NCI-H2196 (cell line): ENCODE results near the gene LPAR3.

Experiments used
- DNase-seq: peaks from one replicate; lab custom pipeline; 2025; ENCODE audit not compliant: unreplicated experiment; lab: John Stamatoyannopoulos, UW

Gene LPAR3

DNA sequence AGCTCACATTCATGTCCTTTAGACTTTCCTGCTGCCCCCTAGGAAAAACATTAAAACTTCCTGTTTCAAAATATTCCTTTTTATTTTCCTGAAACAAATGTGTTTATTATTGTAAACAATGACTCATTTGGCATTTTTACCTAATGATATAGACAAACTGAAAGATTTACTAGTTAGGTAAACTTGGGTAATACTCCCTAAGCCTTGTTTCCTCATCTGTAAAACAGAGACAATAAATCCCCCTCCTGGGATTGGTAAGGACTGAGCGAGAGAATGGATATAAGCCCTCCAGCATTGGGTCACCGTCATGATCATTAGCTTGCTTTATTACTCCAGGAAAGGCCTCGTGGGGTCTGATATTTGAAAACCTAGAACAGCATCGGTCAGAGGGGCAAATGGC is 59.8 kb downstream of the LPAR3 start:
- DNase-seq, result no peak

DNA sequence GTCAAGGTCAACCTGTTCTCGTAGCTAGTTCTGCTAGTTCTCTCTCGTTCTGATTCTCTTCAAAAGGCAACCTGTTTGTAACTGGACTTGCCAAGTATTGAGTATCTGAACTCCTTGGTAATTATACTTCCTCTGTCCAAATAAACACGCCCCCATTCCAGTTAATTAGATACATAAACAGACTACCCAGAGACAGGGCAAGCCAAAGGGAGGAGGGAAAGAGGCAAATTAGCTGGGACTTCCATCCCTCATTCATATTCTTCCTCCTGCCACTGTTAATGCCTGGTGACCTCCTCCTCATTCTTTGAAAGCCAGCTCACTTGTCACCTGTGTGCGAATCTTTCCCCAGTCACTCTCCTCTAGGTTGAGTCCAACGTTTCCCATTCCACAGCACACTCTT is 62.9 kb downstream of the LPAR3 start:
- DNase-seq, result no peak

DNA sequence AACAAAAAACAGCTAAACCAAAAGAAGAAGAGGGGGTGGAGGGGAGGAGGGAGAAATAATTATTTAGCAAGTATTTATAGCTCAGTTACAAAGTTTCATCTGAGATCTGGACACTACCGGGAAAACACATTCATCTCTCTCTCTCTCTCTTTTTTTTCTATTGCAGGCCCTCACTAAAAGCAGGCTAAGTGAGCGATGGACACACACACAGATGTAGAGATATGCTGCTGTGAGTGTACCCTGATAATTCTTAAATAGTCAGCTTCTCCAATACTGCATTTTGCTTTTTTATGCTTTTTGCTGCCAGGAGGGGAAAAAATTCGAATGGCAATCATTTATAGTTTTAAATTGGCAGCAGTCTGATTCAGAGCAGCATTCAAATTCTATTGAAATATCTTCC is 65.0 kb downstream of the LPAR3 start:
- no peak for DNase-seq

DNA sequence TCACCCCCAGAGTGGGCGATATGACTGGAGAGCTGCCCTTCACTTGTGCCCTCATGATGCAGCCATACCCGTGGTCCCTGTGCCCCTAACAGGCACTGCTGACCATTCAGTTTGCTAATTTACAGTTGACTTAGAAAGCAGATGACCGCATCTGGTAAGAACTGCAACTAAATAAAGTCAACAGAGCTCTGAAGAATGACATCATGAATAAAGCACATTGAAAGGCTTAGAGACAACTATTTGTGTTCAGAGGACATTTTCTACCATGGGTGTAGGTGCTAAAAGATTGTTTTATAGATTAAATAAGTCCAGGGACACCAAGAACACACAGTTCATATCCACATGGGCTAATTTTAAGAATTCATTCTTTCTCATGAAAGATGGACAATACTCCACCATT is 65.5 kb downstream of the LPAR3 start:
- DNase-seq, result no peak

DNA sequence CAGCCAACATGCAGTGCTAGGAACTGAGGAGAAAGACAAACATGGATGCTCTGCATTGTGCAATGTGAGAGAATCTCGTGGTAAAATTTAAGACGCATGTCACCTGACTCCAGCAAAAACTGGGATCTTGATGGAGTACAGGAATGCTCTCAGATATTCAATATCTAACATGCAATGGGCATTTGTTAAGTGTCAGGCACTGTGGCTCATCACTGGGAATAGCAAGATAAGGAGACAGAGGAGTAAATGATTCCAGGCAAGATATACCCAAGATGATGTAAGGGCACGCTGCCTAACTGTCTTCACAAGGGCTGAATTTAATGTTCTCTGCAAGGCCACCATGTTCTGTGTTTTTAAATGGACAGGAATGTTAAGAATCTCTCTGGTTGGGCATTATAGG is 67.8 kb downstream of the LPAR3 start:
- DNase-seq, result no peak

DNA sequence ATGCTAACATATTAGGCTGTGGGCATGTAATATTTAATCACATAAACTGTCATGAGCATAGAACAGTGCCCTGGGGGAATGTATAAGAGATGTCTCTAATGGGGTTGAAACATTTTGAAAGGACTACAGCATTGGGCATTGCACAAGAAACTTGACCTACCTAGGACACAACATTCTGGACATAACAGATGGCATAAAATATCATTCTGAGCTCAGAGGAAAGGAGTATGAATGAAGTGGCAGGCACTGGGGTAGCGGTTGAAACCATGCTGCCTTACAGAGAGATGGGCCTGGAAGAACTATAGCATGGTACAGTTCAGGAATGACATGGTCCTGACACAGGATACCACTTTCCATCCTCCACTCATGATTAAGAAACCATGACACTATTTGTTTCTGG is 69.0 kb downstream of the LPAR3 start:
- no peak for DNase-seq

DNA sequence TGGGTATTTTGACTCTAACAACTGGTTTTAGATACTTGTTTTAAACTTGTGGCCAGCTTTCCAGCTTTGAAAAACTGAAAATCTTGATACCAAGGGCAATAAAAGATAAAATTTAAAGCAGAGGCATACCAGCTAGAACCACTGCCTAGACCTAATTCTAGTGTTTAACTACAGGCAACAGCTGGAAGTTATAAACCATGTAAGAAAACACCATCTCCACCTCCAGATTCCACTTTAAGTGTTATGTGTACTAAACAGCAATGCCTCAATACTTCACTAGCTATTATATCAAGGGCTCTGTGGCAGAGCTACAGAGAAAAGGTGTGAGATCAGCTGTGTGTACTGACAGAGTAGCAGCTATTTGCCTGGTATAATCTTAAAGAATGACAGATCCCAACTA is 69.5 kb downstream of the LPAR3 start:
- no peak for DNase-seq

DNA sequence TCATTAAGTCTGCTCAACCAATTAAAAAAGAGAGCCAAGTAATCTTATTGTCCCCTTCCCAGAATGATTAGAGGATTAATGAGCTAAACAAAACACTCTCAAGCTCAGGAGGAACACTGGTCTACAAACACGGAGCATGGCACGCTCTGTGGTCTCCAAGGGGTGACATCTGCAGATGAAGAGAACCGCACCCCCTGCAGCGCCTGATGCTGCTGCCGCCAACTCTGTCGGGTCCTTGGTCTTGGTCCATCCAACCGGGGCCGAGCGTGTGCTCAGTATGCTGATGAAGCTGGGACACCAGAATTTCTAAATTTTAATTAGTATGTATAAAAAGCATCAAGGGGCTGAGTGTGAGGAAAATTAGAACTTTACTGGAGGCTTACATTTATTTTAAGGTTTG is 82.7 kb downstream of the LPAR3 start:
- no peak for DNase-seq

DNA sequence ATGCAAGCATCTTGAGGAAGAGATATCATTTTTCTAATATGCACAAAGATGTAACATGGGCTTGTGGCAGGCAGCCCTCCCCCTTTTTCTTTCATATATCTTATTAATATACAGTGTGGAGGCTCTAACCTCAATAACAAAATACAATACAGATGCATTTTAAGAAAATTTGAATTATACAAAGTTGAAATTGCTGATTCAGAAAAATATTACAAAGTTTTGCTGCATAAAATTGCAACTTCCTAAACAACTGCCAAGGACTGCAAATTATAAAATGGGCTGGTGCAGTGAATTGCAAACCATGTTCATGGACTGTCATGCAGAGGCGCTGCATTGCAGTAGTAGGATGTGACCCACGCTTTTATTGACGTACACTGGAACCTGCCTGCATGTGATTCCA is 84.0 kb downstream of the LPAR3 start:
- no peak for DNase-seq

DNA sequence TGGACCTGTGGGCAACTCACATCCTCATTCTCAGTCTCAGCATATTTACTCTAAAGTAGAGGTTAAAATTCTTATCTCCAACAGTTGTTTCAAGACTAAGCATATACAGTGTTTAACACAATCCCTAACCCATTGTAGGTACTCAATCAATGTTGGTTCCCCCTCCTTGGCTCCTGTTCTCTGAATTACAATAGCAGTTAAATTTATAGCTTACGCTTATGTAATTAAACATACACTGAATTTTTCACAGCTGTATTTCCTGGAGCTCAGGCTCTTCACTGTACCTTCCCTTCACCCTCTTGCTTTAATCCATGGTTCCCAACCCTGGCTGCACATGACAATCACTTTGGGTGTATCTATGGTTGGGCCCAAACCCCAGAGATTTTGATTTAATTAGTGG is 89.4 kb downstream of the LPAR3 start:
- DNase-seq, result no peak

DNA sequence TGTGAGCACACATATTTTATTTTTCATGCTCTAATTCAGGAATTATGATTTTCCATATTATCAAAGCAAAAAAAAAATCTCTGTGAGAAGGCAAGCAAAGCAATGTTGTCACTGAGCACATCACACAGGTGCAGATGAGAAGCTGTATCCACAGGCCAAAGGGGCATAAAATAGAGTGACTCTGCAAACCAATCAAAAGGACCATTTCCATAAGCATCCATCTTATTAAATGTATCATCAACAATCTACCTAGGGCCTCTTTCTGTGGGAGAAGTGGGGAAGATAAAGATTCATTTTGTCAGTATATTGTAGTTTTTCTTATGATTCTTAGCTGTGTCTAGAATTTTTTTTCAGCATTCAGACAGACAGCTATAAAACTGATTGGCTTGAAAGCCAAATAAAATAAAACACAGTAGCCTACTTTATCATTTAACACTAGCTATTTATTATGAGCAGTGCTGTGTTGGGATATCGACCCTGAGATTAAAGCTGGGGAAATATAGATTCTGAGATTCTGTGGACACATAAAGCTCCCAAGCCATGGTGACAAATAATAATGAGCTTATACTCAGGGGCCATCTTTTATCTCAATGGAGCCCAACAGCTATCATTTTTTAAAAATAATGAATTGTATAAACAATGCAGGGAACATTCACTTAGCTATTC is 90.3 kb downstream of the LPAR3 start:
- DNase-seq, result no peak

DNA sequence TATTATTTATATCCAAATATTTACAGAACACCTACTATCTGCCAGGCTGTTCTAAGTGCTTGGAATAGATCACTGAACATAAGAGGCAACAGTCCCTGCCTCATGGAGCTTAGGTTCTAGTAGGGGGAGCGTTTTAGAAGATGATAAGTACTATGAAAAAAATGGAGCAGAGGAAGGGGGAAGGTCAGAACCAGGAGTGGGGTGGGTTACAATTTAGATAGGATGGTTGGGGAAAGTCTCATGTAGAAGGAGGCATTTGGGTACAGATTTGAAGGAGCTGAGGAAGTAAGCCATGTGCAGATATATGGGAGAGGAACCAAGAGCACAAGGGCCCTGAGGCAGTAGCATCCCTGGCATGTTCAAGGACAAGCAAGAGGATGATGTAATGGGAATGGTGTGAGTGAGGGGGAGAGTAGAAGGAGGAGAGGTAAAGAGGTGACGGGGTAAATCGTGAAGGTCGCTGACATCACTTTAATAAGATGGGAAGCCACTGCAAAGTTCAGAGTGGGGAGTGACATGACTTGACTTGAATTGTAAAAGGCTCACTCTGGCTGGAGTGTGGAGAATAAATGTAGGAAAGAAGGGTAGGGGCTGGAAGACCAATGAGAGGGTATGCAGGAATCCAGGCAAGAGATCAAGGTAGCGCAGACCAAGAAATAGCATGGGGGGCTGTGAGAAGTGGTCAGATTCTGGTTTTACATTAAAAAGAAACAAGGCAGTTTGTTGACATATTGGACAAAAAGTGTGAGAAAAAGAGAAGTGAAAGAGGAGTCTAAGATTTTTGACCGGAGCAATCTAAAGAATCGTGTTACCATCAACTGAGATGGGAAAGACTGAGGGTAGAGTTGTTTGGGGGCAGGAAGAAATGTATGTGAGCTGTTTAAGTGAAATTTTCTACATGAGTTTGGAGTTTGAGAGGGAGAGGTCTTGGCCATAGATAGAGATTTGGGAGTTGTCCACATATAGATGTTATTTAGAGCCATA is 92.6 kb downstream of the LPAR3 start:
- no peak for DNase-seq

DNA sequence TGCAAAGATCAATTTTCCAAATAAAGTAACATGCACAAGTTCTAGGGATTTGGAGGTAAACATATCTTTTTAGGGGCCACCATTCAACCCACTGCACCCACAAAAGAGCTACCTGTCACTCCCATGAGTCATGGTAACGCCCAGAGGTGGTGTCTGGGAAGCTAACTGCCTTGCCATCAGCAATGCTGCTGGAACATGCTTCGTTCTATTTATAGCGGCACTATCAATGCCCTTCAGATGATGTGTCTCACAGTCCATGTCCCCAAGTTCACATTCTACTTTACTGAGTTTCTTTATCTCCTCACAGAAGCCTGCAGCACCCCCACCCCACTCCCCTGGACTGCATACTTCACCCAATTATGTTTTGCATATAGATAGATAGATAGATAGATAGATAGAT is 95.4 kb downstream of the LPAR3 start:
- no peak for DNase-seq

DNA sequence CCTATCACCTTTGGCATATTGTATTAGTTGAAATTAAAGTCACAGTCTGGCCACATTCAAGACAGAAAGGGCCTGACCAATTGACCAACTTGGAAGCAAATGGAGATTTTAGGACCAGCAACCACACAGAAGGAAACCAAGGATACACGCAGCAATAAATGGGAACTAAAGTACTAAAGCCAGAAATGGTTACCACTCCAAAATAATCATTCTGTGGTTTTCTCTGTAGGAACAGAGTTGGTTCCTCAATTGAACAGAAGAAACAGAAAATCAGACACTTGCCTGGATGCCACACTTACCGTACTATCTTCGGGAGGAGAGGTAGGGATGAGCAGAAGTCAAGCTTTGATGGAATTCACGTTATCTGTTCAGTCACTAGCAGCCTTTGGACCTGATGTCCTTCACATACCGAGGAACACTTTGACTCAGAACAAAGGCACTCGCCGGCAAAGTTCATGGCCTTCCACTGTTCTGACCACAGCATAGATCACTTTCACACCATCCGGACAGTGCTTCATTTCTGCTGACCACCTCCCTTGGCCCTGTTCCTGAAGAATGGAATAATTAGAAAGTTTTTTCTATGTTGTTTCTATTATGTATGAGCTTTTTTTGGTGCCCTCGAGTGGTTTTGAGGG is 96.9 kb downstream of the LPAR3 start:
- no peak for DNase-seq

DNA sequence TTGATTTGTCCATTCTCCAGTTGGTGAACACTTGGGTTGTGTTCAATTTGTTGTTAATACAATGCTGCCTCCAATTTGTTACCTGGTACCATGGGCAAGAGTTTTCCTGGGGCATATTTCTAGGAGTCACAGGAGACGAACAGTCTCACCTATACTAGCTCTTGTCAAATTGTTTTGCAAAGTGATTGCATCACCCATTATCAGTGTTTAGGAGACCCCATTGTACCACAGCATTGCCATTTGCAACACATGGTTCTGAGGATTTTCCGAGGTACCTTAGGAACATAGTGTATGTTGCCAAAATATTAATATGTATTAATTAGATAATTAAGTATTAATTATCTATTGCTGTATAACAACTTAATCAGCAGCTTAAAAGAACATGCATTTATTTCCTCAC is 97.8 kb downstream of the LPAR3 start:
- DNase-seq, result no peak

DNA sequence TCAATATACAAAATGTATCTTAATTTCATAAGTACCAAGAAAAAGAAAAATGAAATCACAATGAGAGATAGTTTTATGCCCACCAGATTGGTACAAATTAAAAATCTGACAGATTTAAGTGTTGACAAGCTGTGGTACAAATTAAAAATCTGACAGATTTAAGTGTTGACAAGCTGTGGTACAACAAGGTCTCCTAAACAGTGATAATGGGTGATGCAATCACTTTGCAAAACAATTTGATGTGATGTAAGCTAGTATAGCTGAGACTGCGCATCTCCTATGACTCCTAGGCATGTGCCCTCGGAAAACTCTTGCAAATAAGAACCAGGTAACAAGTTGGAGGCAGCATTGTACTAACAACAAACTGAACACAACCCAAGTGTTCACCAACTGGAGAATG is 100.6 kb downstream of the LPAR3 start:
- DNase-seq, result no peak

DNA sequence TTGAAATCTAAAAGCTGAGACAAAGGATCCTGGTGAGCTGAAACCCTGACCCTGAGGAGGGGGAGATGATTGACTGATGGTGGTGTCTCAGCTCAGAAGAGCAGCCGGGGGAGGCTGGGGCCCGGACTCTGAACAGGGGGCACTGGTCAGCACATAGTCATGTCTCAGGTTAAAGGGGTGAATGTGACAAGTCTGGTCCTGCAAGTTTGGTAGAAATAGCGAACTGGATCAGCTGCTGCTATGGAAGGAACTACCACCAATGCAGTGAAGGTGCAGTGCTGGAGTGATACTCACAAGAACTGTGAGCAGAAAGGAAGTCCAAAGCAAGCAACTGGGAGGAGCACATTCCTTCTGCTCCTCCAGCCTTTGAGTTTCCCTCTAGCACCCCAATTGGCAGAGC is 104.0 kb downstream of the LPAR3 start:
- no peak for DNase-seq

DNA sequence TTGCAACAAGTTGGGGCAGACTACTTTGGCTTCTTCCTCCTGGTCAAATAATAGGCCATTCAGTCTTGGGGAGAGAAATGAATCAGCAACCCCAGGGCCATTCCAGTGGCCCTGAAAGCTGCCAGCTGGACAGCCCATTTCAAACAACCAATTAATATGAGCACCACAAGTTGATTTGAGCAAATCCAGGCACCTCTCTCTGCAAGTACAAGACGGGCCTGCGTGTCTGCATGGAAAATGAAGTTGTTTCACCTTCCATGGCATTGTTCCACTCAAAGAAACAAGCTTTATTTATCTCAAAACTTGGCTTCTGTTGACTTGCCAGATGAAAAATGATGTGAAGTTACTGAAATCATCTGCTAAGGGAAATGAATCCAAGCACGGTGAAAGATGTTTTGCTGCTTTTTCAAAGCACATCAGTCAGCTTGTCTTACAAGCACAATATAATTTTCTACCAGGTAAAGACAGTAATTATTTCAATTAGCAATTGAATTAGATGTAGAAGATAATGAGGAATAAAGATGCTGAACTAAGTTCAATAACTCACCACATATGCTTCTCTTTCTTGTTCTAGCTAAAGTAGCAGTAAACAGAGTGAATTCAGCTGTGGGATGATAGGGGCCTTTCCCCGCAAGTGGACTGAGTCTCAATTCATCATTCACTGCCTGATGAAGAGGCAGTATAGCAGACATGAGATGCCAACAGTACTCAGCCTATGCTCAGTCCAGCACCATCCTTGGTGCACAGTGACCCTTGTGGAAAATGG is 107.6 kb downstream of the LPAR3 start:
- DNase-seq, result no peak

DNA sequence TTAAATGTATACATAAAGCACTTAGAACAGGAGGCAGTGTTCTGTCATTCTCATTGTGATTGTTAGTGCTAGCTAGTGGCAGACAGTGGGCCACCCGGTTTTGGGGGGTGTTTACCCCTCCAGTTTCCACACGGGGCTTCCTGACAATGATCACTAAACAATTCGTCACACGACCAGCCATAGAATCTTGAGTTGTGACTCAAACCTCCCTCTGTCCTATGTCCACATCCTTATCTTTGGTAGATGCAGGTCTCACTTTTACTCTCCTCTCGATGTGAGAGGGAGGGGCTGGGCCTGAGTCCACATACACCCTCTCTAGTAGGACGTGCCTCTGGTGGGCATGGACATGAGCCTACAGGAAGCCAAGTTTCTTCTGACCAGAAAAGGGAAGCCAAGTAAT is 110.1 kb downstream of the LPAR3 start:
- DNase-seq, result no peak

DNA sequence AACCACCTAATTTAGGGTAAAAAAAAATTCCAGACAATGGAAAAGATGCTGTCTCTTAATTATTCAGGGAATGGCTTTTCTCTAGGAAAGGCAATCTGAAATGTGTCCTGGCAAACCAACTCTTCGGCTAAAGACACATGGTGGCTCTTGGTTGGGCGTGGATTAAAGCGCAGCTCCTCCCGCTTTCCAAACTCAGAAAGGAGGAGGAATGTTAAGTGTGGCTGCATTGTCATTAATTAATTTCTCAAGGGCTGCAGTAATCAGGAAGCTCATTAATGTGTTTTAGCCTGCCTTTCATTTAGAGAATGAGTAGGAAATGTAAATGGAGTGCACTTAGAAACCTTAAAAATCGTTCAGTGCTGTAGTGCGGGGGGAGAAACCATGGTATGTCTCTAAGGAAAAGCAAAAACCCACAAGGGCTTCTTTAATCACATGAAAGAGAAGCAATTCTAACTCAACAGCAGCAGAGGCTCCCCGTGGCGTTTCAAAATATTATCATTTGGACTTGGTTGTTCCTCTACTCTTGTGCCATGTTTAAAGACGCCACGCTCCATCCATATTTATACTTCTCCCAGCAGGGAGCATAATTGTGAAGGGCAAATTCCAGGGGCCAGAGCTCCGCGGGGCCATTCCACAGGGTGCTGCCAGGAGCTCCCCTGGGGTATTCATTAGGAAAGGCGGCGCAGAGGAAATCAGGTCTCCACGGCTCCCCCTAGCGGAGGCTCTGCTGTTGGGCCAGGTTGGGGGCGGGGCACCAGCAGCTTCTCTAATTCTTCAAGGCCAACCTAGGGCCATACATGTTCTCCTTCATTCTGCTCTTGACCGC is 110.8 kb downstream of the LPAR3 start:
- DNase-seq, result no peak
